HG03378 (cell line): ENCODE data around the gene SLC43A1.

Experiments used
- ATAC-seq: cut with Tn5 transposase; IDR thresholded peaks from one replicate; pipeline ENCODE4 v1.9.1; 2021; ENCODE audit warnings: mild to moderate bottlenecking, moderate library complexity; ENCODE audit not compliant: unreplicated experiment

Gene SLC43A1

DNA sequence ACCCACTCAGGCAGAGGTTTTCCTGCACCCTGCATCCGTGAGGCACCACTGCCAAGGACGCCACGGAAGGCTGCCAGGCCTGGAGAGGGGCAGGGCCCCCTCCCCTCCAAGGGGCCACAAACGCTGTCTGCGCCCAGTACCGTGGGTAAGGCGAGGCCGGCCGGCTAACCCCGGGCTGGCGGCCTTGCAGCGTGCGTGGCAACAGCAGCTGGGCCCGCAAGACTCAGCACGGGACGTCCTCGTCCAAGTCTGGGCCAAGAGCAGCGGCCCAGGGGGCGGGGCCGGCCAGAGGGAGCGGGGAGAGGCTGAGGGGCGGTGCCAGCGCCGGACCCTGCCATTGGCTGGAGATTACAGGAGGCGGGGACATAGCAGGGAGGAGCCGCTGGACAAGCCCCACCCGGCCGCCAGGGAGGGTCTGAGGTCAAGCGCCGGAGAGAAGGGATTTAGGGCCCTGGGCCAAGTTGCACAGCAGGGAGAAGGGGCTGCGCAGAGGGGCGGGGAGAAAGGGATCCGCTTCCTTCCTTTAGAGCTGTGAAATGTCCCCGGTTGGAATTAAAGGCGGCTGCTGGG lies 16.0 kb downstream of the SLC43A1 start:
- peak; percentile 86 for ATAC-seq

DNA sequence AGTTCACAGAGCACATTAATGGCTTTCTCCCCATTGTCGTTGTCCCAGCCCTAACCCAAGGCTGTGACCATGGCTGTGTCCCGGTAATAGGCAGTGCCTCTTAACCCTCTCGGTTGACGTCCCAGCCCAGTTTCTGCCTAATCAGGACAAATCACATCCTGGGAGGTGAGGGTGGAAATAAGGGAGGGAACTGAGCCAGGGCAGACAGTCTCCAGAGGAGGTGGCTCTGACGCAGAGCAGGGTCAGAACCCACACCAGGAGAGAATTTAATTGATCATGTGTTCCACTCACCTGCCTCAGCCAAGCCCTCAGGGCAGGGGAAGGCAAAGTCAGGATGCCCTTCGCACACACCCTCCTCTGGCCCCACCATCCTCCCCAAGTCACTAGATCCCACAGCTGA lies 17.0 kb downstream of the SLC43A1 start:
- ATAC-seq, result no peak

DNA sequence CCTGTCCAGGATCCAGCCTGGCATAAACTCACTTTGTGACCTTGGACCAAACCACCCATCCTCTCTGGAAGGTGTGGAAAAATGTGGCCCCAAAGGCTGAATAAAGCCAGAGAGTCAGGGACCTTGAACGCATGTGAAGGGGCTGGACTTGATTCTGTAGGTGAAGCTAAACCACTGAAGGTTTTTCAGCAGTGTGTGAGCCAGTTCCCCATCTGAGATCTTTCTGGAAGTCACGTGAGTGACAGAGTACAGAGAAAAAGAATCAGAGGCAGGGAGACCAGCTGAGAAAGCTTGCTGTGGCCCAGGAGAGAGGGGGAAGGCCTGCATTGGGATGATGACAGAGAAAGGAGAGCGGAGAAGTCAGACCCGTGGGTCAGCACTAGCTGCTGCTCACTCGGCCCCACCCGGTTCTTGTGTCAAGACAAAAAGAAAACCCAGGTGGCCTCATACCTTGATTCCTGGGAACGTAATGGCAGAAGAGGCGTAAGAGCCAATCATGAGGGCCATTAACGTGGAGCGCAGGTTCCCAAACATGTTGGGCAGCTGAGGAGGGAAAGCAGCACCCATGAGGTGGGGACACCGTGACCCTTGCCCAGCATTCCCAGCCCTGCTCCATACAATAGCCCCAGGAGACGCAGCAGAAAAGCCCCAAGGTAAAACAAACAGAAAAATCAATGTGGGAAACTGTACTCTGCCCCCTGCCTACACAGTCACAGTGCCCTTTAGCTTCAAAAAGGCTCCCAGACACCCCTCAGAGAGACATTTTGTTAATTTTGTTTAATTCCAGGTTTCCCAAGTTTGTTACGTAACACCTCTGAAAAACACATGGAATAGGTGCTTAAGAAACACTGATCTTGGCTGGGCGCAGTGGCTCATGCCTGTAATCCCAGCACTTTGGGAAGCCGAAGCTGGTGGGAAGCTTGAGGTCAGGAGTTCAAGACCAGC lies 17.9 kb downstream of the SLC43A1 start:
- no peak for ATAC-seq

GRCh38 chr11:57496109-57496820 lies 19.2 kb downstream of the SLC43A1 start:
- no peak for ATAC-seq

DNA sequence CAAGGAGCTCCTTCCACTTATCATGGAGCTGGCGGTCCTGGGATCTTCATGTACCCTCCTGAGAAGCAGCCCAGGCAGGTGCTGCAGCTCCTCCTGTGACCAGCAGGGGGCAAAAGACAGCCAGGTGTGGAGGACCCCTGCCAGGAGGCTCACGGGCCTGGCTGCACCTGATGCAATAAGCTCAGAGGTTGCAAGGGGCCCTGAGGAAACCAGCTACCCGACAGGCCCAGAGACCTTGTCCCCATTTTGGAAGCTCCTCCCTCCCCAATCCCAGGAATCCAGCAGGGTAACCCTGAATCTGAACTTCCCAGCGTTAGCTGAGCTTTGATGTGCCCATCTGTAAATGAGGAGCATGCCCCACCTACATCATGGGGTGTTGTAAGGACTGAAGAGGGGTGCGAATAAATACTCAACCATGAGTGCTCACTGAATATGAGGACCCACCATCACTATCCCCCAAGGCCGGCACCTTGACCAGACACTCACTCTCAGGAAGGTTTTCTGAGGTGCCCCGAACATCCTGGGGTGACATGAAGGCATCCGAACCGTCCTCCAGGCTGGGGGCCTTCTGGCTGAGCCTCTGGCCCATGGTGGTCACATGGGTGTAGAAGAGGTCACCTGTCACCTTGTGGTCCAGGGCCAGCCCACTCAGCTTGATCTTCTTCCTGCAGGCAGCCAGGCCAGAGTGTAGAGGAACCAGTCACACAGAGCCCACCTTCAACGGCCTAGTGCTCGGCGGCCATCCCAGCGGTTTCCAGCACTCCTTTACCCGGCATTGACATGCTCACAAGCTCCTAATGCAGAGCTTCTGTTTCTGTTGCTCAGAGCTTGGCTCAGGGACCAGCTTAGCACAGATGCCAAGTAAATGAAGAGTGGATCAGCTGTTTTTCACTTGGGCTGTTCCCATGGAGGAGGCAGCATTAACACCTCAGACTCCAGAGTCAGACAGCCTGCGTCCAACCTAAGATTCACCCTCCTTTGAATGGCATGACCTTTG lies 21.7 kb downstream of the SLC43A1 start:
- ATAC-seq, result no peak

- ATAC-seq, result no peak
Observed at GRCh38 chr11:57491371-57492061, 24.0 kb downstream of the SLC43A1 start.

- ATAC-seq, result no peak
Observed at GRCh38 chr11:57490456-57491248, 24.9 kb downstream of the SLC43A1 start.

DNA sequence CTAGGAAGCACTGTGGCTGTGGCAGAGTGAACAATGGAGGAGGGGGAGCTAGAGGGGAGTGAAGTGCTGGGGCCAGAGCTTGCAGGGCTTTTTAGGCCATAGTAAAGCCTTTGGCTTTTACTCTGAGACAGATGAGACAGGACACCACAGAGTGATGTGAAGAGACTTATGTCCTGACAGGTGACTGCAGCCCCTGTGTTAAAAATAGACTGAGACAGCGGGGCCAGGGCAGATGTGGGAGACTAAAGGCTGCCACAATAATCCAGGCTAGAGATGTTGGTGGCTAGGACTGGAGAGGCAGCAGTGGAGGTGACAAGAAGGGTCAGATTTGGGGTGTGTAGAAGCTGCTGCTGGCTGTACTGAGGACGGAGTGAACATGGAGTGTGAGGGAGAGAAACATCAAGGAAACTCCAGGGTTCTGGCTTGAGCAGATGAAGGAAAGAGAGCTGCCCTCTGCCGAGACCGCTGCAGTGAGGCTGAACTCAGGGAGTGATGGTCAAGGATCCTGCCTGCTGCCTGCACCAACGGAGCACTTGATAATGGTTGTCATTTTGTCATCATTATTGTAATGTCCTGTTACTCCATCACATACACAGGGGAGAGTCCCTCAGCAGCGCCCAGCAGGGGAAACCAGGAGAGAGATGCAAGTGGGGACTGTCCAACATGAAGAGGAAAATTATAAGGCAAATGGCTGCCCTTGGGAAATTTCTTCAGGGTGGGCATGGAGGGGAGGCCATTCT lies 27.4 kb downstream of the SLC43A1 start:
- ATAC-seq, result no peak

DNA sequence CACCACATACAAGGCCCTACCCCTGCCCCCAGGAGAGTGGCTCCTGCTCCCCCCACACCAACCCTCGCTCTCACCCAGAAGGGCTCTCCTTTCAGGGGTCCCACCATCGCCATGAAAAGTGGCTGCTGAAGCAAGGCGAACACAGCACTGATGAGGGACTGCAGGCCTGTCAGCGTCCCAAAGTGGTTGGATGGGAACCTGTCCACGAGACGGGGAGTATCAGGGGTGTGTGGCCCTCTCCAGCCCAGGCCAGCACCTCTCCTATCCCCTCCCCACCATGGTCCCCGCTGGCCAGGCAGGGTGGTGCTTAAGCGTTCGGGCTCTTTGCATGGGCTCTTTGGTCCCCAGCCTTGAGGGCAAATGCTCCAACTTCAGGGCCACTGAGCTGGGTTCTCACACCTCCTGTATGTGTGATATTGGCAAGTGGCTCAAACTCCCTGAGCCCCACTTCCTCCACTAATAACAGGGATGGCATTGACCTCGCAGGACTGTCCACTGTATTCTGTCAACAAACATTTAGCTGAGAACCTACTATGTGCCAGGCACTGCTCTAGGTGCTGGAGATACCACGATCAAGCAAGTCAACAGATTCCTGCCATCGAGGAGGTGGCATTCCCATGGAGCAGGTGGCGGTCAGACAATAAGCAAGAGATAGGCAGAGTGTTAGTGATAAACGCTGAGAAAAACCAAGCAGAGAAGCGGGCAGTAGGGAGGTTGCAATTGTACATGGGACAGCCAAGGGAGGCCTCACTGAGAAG lies 28.3 kb downstream of the SLC43A1 start:
- no peak for ATAC-seq

GRCh38 chr11:57485217-57485990 lies 30.1 kb downstream of the SLC43A1 start:
- no peak for ATAC-seq

GRCh38 chr11:57484141-57484710 lies 31.3 kb downstream of the SLC43A1 start:
- ATAC-seq, result peak; percentile 72

GRCh38 chr11:57483562-57483918 lies 32.0 kb downstream of the SLC43A1 start:
- ATAC-seq, result no peak

DNA sequence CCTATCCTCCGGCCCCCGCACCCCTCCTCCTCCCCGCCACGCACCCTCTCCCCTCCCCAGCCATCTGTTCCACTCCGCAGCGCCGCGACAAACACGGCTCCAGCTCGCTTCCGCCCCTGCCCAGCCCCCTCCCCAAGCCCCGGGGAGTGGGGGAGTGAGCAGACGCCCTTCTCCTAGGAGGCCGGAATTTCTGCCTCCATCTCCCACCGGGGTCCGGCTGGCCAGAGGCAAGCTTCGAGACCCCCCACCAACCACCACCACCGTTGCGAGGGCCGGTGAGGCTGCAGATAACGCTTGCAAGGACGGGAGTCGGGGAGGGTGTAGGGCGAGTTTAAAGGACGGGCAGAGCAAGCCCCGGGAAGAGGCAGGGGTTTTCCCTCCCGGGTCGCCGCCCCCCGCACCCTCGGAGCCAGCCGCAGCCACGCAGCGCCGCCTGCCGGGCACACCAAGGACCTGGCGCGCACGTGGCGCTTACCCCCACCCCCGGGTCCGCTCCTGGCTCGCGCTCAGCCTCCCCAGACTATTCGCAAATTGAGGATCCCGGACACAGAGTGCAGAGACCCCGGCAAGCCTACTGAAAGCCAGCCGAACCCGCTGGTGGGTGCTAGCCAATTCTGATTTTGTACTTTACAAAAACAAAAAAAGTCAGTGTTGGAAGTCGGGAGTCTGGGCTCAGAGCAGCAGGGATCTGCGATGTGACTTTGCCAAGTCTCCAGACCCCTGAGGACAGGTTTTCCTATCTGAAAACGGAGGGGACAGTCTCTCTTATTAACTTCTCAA lies 32.5 kb downstream of the SLC43A1 start:
- no peak for ATAC-seq

DNA sequence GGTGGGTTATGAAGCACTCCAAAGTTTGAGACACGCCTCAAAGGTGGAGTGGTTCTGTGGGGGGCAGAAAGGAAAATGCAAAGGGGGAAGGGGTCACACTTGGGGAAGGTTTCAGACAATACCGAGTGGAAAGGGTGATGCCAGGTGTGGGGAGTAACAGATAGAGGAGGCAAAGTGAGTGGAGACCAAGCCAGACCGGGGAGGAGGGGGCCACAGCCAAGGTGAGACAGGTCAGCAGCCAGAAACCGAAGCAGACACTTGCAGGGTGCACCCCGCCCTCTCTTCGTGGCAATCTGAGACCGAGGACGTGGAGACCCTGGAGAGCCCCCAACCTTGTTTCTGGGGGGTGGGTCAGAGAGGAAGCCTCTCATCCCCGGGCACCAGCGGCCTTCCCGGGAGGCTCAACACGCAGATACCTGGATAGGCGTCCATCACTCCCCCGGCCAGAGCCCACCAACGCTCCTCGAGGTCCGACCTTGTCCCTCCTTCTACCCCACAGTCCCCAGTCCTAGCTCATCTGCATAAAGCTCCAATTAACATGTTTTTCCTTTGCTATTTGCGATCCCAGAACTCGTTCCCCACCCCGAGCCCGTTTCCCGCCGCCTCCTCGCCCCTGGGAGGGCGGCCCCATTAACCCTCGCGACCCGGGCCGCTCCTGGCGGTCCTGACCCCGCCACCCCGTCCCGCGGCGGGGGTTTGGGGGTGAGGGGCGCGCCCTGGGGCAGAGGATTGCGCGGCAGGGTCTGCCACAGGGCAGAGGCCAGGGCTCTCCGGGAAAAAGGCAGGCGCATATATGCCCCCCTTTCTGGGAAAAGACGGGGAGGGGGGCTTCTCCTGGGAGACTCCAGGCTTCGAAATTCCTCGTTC lies 33.4 kb downstream of the SLC43A1 start:
- ATAC-seq, result no peak

DNA sequence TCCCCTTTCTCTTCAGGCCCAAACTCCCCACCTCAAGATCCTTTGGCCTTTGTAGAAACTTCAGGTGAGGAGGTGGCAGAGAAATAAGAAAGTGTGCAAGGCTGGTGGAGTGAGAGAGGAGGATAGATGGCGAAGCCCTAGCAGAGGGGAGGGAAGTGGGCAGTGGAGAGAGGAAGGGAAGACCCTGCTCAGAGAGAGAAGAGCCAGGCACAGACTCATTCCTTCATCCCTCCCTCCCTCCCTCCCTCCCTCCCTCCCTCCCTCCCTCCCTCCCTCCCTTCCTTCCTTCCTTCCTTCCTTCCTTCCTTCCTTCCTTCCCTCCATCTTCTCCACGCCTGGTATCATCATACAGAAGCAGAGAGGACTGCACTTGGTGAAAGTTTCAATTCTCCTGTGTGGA lies 34.2 kb downstream of the SLC43A1 start:
- no peak for ATAC-seq
